Medulla oblongata (tissue), 1 donor: Measurements from ENCODE around the gene ENTREP3.

ENCODE experiments used
- DNase-seq: peaks from one replicate; pipeline ENCODE4 v3.0.0-alpha.2; 2015; ENCODE audit errors: extremely low spot score

Gene ENTREP3

DNA sequence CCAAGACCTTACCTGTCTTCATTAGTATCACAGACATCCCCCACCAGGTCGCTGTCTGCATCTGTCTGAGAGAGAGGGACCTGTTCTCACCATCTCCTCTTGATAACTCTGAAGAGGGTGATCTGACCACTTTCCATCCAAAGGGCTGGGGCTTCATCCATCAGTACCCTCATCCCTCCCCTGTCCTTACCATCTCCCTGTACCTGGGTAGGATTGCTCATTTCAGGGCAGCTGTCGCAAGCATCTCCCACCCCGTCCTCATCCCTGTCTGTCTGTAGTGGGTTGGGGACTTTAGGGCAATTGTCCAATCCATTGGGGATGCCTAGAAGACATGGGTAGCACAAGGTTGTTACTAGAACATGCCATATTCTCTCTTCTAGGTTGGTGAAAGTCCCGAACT is 55.5 kb downstream of the ENTREP3 start:
- no peak for DNase-seq

DNA sequence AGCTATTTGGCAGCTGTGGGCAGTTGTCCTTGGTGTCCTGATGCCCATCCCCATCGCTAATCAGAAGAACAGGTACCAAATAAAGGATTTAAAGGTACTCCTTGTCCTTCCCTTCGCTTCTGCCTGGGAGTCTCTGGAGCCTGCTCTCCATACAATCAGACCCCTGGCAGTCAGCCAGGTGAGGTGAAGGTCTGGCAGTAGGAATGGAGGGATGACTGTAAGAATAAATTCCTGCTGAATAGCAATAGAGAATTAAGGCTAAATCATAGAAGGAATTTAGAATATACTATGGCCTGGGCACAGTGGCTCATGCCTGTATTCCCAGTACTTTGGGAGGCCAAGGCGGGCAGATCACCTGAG is 56.8 kb downstream of the ENTREP3 start:
- DNase-seq = no peak

DNA sequence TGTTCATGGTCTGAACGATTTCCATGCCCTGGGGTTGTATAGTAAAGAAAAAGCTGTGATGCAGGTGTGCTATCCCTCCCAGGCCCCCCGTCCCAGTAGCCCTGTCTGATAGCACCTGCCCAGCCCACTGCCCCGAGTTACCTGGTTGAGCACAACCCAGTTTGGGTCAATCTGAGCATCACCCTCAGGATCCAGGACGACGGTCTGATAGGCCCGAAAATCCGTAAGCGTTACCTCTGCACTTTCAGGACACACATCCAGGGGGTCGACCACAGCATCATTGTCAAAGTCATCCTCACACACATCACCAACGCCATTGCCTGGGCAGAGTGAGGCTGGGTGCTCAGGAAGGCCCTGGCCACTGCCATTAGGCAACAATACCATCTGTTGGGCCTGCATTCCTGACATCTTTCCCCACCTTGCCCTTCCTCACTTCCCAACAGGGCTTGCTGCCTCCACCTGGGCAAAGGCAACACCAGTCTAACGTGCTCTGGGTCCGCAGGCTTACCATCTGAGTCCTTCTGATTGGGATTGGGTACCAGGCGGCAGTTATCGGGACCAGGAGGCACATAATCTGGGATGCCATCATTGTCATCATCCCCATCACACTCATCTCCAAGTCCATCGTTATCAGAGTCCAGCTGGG is 57.3 kb downstream of the ENTREP3 start:
- no peak for DNase-seq
